HG02678 (cell line): ENCODE measurements around the gene THRAP3.

Source experiments
- ATAC-seq: cut with Tn5 transposase; IDR thresholded peaks from one replicate; pipeline ENCODE4 v1.9.1; 2021; ENCODE audit warnings: mild to moderate bottlenecking, moderate library complexity; ENCODE audit not compliant: unreplicated experiment

THRAP3 gene

DNA sequence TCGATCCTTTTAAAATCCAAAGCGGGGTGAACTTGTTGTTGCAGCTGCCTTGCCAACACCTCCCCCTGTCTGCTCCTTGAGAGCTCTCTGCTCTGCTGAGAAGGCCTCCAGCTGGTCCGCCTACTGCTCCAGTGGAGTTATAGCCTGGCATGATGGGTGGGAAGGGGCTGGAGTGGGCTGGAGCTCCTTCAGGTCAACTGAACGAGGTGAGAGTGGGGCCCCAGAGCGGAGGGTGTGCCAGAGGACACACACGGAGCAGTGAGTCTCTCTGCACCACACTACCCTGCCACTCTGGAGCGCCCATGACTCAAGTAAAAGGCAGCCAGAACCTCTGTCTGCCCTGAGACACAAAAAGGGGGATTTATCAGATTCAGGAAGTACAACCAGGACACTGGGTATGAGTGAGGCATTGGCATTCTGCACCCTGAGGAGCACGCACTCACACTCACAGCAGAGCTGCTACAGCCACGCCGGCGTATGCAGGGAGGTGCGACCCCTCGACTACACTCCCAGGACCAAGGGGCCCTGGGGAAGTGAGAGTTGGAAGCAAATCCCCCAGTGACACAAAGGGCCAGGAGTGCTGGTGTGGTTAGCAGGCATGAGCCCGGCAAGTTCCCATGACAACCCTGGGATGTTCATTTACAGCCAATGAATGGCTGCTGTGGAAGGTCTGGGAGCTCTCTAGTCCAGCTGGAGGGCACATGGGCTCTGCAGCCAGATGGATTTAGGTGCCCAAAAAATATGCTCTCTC lies 127.2 kb downstream of the THRAP3 start:
- no peak for ATAC-seq

DNA sequence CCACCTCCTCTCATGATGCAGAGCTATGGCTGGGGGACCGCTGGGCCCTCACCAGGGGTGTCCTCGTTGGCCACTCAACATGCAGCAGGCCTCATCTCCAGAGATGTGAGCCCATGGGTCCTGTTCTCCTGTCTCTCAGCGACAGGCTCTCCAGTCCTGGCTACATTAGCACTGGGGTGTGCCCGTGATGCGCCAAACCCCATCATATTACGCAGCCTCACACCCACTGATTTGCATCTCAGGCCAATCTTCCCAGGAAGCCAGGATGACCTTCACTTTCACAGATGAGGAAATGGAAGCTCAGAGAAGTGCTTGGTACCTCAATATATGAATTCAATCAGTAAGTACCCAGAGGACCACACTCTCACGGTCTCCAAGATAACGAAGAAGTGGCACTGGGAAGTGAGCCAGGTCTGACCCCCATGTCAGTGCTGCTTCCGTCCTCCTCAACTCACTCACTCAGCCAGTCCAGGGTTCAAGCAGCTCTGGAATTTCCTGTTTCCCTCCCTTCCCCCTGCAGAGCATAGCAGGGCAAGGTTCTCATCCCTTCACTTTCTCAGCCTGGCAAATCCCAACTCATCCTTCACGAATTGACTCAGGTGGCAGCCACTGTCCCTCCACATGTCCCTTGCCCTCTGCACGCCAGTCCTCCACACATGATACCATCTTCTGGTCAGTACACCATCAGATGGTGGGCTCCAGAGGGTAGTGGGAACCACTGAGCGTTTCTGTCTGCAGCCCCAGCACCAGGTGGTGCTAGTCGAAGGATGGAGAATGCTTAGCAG lies 128.1 kb downstream of the THRAP3 start:
- ATAC-seq = no peak

DNA sequence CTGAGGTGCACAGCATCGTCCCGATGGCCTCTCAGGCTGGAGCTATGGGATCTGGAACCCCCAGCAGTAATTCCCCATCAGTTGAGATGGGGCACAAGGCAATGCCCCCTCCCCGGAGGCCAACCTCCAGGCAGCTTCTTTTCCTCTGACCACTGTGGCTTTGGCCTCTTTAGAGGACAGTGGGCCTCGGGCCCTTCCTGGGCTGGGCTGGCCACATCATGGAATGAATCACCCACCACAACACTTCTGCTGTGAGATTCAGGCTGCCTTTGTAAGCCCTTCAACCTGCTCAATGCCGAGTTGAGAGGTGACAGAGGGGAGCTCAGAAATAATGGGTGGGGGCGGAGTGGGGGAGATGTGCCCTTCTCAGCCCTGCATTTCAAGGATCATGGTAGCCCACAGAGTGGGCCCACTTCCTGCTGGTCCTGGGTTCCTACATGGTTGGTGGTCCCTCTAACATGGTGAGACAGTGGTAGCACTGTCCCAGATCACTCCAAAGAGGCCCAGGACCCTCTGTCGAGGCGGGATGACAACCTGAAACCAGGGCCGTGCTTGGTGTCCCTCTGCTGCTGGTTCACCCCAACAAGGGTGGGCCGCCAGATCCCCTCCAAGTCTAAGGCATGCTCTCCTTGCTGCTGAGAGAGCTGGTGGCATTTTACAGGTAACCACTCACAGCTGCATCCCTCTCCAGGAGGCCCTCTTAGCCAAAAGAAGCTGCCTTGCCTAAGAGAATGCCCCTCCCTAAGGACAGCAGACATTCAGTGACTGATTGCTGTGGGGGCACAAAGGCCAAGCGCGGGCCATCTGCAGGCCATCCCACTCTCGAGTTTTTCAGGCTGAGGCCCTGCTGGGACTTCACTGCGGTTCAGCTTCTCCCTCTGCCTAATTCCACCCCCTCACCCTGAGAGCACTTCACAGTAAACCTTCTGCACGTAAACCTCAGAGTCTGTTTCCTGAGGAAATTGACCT lies 129.0 kb downstream of the THRAP3 start:
- ATAC-seq = no peak

- no peak for ATAC-seq
Observed at GRCh38 chr1:36354486-36354885, 130.2 kb downstream of the THRAP3 start.
